ENCODE data around the gene FXR2.

DNA sequence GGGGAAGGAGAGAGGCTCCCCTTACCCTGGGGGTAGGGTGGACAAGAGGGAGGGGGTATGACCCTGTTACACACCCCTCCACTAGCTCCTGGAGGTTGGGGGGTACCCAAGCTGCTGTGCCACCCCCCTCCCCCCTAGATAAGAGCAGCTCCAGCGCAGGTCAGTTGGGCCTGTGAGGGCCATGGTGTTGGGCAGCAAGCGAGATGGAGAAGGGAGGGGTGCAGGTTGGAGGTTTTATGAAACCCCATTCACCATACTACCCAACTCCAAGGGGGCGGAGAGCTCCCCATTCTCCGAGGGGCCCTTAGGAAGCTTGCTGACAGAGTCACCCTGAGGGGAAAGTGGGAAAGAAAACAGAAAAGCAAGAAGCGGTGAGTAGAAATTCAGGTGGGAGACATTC, 23.1 kb downstream of the FXR2 start:
- TF ChIP-seq, protein P1, sequence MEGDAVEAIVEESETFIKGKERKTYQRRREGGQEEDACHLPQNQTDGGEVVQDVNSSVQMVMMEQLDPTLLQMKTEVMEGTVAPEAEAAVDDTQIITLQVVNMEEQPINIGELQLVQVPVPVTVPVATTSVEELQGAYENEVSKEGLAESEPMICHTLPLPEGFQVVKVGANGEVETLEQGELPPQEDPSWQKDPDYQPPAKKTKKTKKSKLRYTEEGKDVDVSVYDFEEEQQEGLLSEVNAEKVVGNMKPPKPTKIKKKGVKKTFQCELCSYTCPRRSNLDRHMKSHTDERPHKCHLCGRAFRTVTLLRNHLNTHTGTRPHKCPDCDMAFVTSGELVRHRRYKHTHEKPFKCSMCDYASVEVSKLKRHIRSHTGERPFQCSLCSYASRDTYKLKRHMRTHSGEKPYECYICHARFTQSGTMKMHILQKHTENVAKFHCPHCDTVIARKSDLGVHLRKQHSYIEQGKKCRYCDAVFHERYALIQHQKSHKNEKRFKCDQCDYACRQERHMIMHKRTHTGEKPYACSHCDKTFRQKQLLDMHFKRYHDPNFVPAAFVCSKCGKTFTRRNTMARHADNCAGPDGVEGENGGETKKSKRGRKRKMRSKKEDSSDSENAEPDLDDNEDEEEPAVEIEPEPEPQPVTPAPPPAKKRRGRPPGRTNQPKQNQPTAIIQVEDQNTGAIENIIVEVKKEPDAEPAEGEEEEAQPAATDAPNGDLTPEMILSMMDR (IDR thresholded peaks at IDR 0.05; ENCODE audit: insufficient read depth, low read length, poor library complexity, severe bottlenecking), result no peak
- no peak for TF ChIP-seq EZH2phosphoT487 (conservative IDR thresholded peaks at IDR 0.05; ENCODE audit: low read length)
